Stimulated activated CD8-positive, alpha-beta memory T cell treated with anti-CD3 and anti-CD28 coated beads, Interleukin-15, amount 100 ng/mL, for 1 hour (primary cell): ENCODE data around the gene INPP5A.
"Not testable (repeated sequence)": the region's sequence is repeated elsewhere in the genome, so short reads cannot be mapped to it uniquely, and the experiment has no call there.

ENCODE experiments used
- DNase-seq: peaks from one replicate; pipeline ENCODE4 v3.0.0-alpha.2; 2020; ENCODE audit warnings: low read depth

Gene INPP5A

GRCh38 chr10:132597654-132598053, 60.1 kb downstream of the INPP5A start:
- DNase-seq: no peak

- not testable (repeated sequence) for DNase-seq
These were observed 61.5 kb downstream of the INPP5A start for GRCh38 chr10:132599023-132599618.

GRCh38 chr10:132599732-132600131, 62.1 kb downstream of the INPP5A start:
- no peak for DNase-seq

GRCh38 chr10:132600416-132600815, 62.8 kb downstream of the INPP5A start:
- DNase-seq: no peak

GRCh38 chr10:132601567-132601966, 64.0 kb downstream of the INPP5A start:
- DNase-seq: no peak

- DNase-seq: no peak
These were observed 65.0 kb downstream of the INPP5A start for GRCh38 chr10:132602614-132603013.

GRCh38 chr10:132603851-132604533, 66.4 kb downstream of the INPP5A start:
- no peak for DNase-seq

- DNase-seq: no peak
These were observed 67.1 kb downstream of the INPP5A start for GRCh38 chr10:132604686-132605085.

GRCh38 chr10:132605390-132605789, 67.8 kb downstream of the INPP5A start:
- DNase-seq: no peak

GRCh38 chr10:132606031-132606491, 68.5 kb downstream of the INPP5A start:
- DNase-seq: no peak

- DNase-seq: no peak
These were observed 69.1 kb downstream of the INPP5A start for GRCh38 chr10:132606536-132607316.

- no peak for DNase-seq
These were observed 69.9 kb downstream of the INPP5A start for GRCh38 chr10:132607491-132607890.

- DNase-seq: no peak
These were observed 70.4 kb downstream of the INPP5A start for GRCh38 chr10:132607961-132608495.

GRCh38 chr10:132608511-132609195, 71.1 kb downstream of the INPP5A start:
- no peak for DNase-seq

- no peak for DNase-seq
These were observed 71.6 kb downstream of the INPP5A start for GRCh38 chr10:132609211-132609610.

GRCh38 chr10:132610071-132610701, 72.6 kb downstream of the INPP5A start:
- DNase-seq: no peak

- DNase-seq: no peak
These were observed 73.7 kb downstream of the INPP5A start for GRCh38 chr10:132611026-132611910.

GRCh38 chr10:132611986-132612385, 74.4 kb downstream of the INPP5A start:
- no peak for DNase-seq

GRCh38 chr10:132612571-132613504, 75.3 kb downstream of the INPP5A start:
- DNase-seq: no peak
